Stimulated activated CD4-positive, alpha-beta T cell treated with anti-CD3 and anti-CD28 coated beads, TNF-alpha, amount 100 ng/mL, for 4 hours (primary cell): ENCODE results near the gene ZNF716.
"Not testable (repeated sequence)": the region's sequence is repeated elsewhere in the genome, so short reads cannot be mapped to it uniquely, and the experiment has no call there.

Experiments
- DNase-seq, 3 experiments: peaks; one replicate each; pipeline ENCODE4 v3.0.0-alpha.2; 2020; ENCODE audit warnings: low read depth in 3 of 3

ZNF716 gene

DNA sequence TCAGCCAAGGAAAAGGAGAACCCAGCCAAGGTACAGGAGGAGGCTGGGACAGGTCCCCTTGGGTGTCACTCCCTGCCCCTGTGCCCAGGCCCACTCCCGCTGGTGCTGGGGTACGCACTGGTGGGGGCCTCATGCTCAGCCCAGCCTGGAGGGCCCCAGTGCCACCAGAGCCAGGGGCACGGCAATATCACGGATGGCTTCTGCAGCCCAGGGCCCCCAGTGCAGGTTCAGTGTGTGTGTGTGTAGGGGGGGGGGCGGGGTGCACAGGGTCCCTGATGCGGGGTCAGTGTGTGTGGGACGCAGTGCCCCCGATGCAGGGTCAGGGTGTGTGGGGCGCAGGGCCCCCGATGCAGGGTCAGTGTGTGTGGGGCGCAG is 23.4 kb upstream of the ZNF716 start:
- DNase-seq, result no peak

DNA sequence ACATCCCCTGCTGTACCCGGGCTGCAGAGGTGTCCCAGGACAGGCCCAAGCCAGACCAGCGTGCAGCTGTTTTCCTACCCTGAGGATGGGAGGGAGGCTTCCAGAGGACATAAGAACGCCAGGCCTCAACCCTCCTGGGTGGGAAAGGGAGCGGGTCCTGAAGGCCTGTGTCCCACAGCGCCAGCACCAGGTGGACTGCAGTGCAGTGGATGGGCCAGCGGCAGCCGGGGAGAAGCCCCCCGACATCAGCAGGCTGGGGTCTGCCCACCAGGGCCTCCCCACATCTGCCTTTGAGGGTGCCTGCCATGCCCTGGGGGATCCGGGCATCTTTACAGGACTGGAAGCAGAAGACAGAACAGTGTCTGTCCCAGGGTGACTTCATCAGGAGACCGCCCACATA is 22.8 kb upstream of the ZNF716 start:
- DNase-seq, result no peak

- no peak for DNase-seq
These were observed 22.4 kb upstream of the ZNF716 start for GRCh38 chr7:57427594-57427993.

DNA sequence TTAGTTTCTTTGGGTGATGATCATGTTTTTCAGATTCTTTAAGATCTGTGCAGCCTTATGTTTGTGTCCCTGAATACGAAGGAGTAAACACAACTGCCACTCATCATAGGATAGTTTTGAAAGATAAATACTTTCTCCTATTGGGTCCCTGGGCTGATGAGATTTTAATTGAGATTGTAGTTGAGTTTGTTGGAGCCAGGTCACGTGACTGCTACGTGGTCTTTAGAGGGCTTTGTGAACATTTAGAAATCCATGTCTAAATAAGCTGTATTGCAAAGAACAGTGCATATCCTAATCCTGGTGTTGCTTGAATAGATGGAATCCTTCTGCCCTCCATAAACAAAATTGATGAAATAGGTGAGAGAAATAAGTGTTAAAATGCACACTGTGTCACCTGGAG is 17.4 kb upstream of the ZNF716 start:
- no peak for DNase-seq

DNA sequence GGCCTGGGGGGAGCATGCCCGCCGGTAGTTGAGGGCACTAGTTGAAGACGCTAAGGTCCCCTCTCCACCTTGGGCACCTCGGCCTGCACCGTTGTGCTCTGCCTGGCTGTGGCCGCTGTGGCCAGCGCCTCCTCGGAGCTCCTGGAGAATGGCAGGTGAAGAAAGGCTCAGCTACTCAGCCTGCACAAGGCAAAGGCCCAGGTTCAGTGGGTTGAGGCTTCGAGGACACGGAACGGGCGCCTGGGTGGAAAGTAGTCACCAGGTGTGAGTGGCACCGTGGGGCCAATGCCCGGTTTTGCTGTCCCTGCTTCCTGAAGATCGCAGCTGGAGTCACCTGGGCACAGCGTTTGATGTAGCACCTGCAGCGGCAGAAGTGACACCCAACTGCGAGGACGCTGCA is 12.4 kb upstream of the ZNF716 start:
- DNase-seq, result no peak

- DNase-seq, result no peak
These were observed 11.7 kb upstream of the ZNF716 start for GRCh38 chr7:57438244-57438643.

- DNase-seq, result no peak
These were observed 6.4 kb upstream of the ZNF716 start for GRCh38 chr7:57443567-57443966.

- not testable (repeated sequence) for DNase-seq
These were observed 19.3 kb downstream of the ZNF716 start for GRCh38 chr7:57469186-57469828.

DNA sequence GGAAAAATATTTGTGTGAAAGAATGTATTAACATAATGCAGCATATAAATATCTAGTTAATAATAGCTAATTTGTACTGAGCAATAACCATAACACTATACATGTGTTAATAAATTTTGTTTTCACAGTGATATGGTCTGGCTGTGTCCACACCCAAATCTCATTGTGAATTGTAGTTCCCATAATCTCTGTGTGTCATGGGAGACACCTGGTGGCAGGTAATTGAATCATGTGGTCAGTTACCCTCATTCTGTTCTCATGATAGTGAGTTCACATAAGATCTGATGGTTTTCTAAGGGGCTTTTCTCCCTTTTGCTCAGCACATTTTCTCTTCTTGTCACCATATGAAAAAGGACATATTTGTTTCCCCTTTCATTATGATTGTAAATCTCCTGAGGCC is 30.3 kb downstream of the ZNF716 start:
- not testable (repeated sequence) for DNase-seq

- DNase-seq, result not testable (repeated sequence)
These were observed 35.0 kb downstream of the ZNF716 start for GRCh38 chr7:57485022-57485421.

GRCh38 chr7:57487957-57488356 is 38.0 kb downstream of the ZNF716 start:
- no peak for DNase-seq

DNA sequence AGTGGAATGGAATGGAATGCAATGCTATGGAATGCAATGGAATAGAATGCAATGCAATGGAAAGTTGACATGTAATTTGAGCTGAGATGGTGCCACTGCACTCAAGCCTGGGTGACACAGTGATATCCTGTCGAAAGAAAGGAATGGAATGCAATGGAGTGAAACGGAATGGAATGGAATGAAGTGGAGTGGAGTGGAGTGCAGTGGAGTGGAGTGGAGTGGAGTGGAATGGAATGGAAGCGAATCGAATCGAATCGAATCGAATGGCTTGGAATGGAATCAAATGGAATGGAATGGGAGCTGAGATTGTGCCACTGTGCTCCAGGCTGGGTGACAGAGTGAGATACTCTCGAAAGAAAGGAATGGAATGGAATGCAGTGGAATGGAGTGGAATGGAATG is 45.1 kb downstream of the ZNF716 start:
- not testable (repeated sequence) for DNase-seq

GRCh38 chr7:57496395-57496794 is 46.4 kb downstream of the ZNF716 start:
- no peak for DNase-seq

- DNase-seq, result no peak
These were observed 55.2 kb downstream of the ZNF716 start for GRCh38 chr7:57505176-57505575.
